NCI-H146 treated with DMSO at 0.1 percent for 48 hours (cell line): ENCODE results near the gene PCIF1.
"Not testable (repeated sequence)": the region's sequence is repeated elsewhere in the genome, so short reads cannot be mapped to it uniquely, and the experiment has no call there.

ENCODE experiments used
- DNase-seq: peaks from one replicate; lab custom pipeline; 2025; ENCODE audit not compliant: unreplicated experiment; lab: John Stamatoyannopoulos, UW

PCIF1 gene

GRCh38 chr20:45921337-45922189, 12.9 kb upstream of the PCIF1 start:
- no peak for DNase-seq

GRCh38 chr20:45924391-45925261, 9.9 kb upstream of the PCIF1 start:
- DNase-seq = no peak

- no peak for DNase-seq
Measured at GRCh38 chr20:45925821-45926506, 8.5 kb upstream of the PCIF1 start.

- no peak for DNase-seq
Measured at GRCh38 chr20:45926731-45927070, 7.8 kb upstream of the PCIF1 start.

- DNase-seq = no peak
Measured at GRCh38 chr20:45927071-45927878, 7.2 kb upstream of the PCIF1 start.

- DNase-seq = not testable (repeated sequence)
Measured at GRCh38 chr20:45931680-45932079, 2.8 kb upstream of the PCIF1 start.

GRCh38 chr20:45933266-45934045, 1.0 kb upstream of the PCIF1 start:
- peak; percentile 98 for DNase-seq

- DNase-seq = peak; percentile 74
Measured at GRCh38 chr20:45934046-45934585, 367 bp upstream of the PCIF1 start.

- DNase-seq = no peak
Measured at GRCh38 chr20:45935416-45936046, 1.0 kb downstream of the PCIF1 start.

- no peak for DNase-seq
Measured at GRCh38 chr20:45937765-45938164, 3.3 kb downstream of the PCIF1 start.

- DNase-seq = no peak
Measured at GRCh38 chr20:45938727-45939438, 4.4 kb downstream of the PCIF1 start.

GRCh38 chr20:45940053-45940452, 5.6 kb downstream of the PCIF1 start:
- no peak for DNase-seq

GRCh38 chr20:45940469-45940868, 6.0 kb downstream of the PCIF1 start:
- DNase-seq = no peak

- DNase-seq = no peak
Measured at GRCh38 chr20:45943613-45944012, 9.1 kb downstream of the PCIF1 start.

- no peak for DNase-seq
Measured at GRCh38 chr20:45944151-45944964, 9.9 kb downstream of the PCIF1 start.

- no peak for DNase-seq
Measured at GRCh38 chr20:45944965-45945677, 10.6 kb downstream of the PCIF1 start.

- DNase-seq = no peak
Measured at GRCh38 chr20:45945678-45946148, 11.2 kb downstream of the PCIF1 start.
